SK-MEL-5 (cell line): Measurements from ENCODE around the gene PKP2. TPM values are rescaled to one million over a fixed set of nuclear protein-coding genes. Genes with fewer than 3 reads are reported as not detected.
"Not testable (repeated sequence)": the region's sequence is repeated elsewhere in the genome, so short reads cannot be mapped to it uniquely, and the experiment has no call there.

Experiments used
- DNase-seq: peaks from one replicate; pipeline ENCODE4 v3.0.0-alpha.2; 2016; ENCODE audit warnings: low read depth, low spot score
- in situ Hi-C: cut with HindIII; loops from 2 replicates; pipeline ENCODE4 v1.10.0; 2016; ENCODE audit warnings: low sequenced_read_pairs, high pct_unique_total_duplicates, low pct_unique_long_range_greater_than_20kb
- total RNA-seq: library from RNA; depleted of rRNA; stranded (reverse); fragments of >200 nt; shearing (Covaris generic); gene quantifications from 2 replicates; pipeline ENCODE4 v1.2.3, GENCODE V29; 2014

PKP2 gene
- total RNA-seq, 1 experiment from 2014 or later = not detected

- in situ Hi-C loops = no loop called here
- DNase-seq = no peak
Observed at GRCh38 chr12:32877601-32878459, 18.7 kb downstream of the PKP2 start.

GRCh38 chr12:32876004-32876403 lies 20.6 kb downstream of the PKP2 start:
- no peak for DNase-seq
- in situ Hi-C loops = no loop called here

GRCh38 chr12:32874975-32875374 lies 21.6 kb downstream of the PKP2 start:
- in situ Hi-C loops = no loop called here
- no peak for DNase-seq

- in situ Hi-C loops = no loop called here
- no peak for DNase-seq
Observed at GRCh38 chr12:32874078-32874477, 22.5 kb downstream of the PKP2 start.

GRCh38 chr12:32872416-32872815 lies 24.2 kb downstream of the PKP2 start:
- in situ Hi-C loops, DNase-seq: not testable (repeated sequence)

- in situ Hi-C loops = no loop called here
- no peak for DNase-seq
Observed at GRCh38 chr12:32870716-32871115, 25.9 kb downstream of the PKP2 start.

- in situ Hi-C loops = no loop called here
- DNase-seq = no peak
Observed at GRCh38 chr12:32868885-32869284, 27.7 kb downstream of the PKP2 start.

GRCh38 chr12:32864731-32865130 lies 31.8 kb downstream of the PKP2 start:
- in situ Hi-C loops = no loop called here
- DNase-seq = no peak

- in situ Hi-C loops = no loop called here
- no peak for DNase-seq
Observed at GRCh38 chr12:32863128-32863527, 33.4 kb downstream of the PKP2 start.

GRCh38 chr12:32861658-32862057 lies 34.9 kb downstream of the PKP2 start:
- in situ Hi-C loops, DNase-seq: not testable (repeated sequence)

- no peak for DNase-seq
- in situ Hi-C loops = no loop called here
Observed at GRCh38 chr12:32860192-32860591, 36.4 kb downstream of the PKP2 start.

- in situ Hi-C loops = no loop called here
- no peak for DNase-seq
Observed at GRCh38 chr12:32859389-32859788, 37.2 kb downstream of the PKP2 start.

- DNase-seq = no peak
- in situ Hi-C loops = no loop called here
Observed at GRCh38 chr12:32854716-32855115, 41.9 kb downstream of the PKP2 start.

GRCh38 chr12:32854097-32854496 lies 42.5 kb downstream of the PKP2 start:
- in situ Hi-C loops = no loop called here
- no peak for DNase-seq

GRCh38 chr12:32847287-32847686 lies 49.3 kb downstream of the PKP2 start:
- DNase-seq = no peak
- in situ Hi-C loops = no loop called here

GRCh38 chr12:32846053-32846452 lies 50.5 kb downstream of the PKP2 start:
- DNase-seq = no peak
- in situ Hi-C loops = no loop called here

- in situ Hi-C loops = no loop called here
- DNase-seq = no peak
Observed at GRCh38 chr12:32843528-32844095, 53.0 kb downstream of the PKP2 start.

- no peak for DNase-seq
- in situ Hi-C loops = no loop called here
Observed at GRCh38 chr12:32841061-32841460, 55.5 kb downstream of the PKP2 start.

GRCh38 chr12:32839828-32840227 lies 56.7 kb downstream of the PKP2 start:
- in situ Hi-C loops = no loop called here
- no peak for DNase-seq
